Thyroid gland (tissue), 4 donors: ENCODE results near the gene SLC25A1.
"Not testable (repeated sequence)": the region's sequence is repeated elsewhere in the genome, so short reads cannot be mapped to it uniquely, and the experiment has no call there.

Experiments used
- POLR2A ChIP-seq, 2 donors: fragments of 450-650 bp; IDR thresholded peaks; one replicate each; pipeline ENCODE4 v1.6.1; 2017; ENCODE audit warnings: antibody characterized with exemption in 2 of 2, mild to moderate bottlenecking in 2 of 2, moderate library complexity in 1 of 2
- TF ChIP-seq, protein P1 (sequence below), 6 experiments: fragments of 200-600 bp in 3 of 6; fragments of 450-650 bp in 3 of 6; sonication (generic) in 3 of 6; IDR thresholded peaks; one replicate each; pipeline ENCODE4 v1.5.1; 2016 to 2019; ENCODE audit warnings: antibody characterized with exemption in 6 of 6, mild to moderate bottlenecking in 2 of 6, inconsistent platforms in 1 of 6, moderate library complexity in 1 of 6

DNA sequence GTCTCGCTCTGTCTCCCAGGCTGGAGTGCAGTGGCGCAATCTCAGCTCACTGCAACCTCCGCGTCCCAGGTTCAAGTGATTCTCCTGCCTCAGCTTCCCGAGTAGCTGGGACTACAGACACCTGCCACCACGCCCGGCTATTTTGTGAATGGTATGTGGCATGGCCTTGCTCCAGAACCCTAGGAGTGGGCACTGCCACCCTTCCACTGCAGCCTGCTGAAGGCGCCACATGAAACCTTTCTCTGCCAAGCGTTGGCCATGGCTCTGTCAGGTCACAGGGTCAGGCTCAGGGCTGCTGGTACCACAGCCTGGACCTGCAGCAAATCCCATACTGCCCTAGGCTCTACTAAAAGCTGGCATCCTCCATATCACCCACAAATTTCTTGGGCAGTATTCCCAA is 22.4 kb downstream of the SLC25A1 start:
- TF ChIP-seq, protein P1, sequence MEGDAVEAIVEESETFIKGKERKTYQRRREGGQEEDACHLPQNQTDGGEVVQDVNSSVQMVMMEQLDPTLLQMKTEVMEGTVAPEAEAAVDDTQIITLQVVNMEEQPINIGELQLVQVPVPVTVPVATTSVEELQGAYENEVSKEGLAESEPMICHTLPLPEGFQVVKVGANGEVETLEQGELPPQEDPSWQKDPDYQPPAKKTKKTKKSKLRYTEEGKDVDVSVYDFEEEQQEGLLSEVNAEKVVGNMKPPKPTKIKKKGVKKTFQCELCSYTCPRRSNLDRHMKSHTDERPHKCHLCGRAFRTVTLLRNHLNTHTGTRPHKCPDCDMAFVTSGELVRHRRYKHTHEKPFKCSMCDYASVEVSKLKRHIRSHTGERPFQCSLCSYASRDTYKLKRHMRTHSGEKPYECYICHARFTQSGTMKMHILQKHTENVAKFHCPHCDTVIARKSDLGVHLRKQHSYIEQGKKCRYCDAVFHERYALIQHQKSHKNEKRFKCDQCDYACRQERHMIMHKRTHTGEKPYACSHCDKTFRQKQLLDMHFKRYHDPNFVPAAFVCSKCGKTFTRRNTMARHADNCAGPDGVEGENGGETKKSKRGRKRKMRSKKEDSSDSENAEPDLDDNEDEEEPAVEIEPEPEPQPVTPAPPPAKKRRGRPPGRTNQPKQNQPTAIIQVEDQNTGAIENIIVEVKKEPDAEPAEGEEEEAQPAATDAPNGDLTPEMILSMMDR (IDR thresholded peaks at IDR 0.05), result not testable (repeated sequence)
- TF ChIP-seq POLR2A (IDR thresholded peaks at IDR 0.05), result not testable (repeated sequence)
